Hepatic stellate cell (primary cell): Measurements from ENCODE around the gene NOC2L.

Experiments used
- DNase-seq: peaks from one replicate; pipeline ENCODE4 v3.0.0; 2011; ENCODE audit warnings: low spot score

Gene NOC2L

GRCh38 chr1:974687-975328 is 15.8 kb upstream of the NOC2L start:
- DNase-seq = no peak

- DNase-seq = no peak
These were observed 15.2 kb upstream of the NOC2L start for GRCh38 chr1:974293-974640.

- no peak for DNase-seq
These were observed 14.6 kb upstream of the NOC2L start for GRCh38 chr1:973459-974292.

GRCh38 chr1:972726-973458 is 13.8 kb upstream of the NOC2L start:
- DNase-seq = no peak

GRCh38 chr1:971751-972506 is 12.9 kb upstream of the NOC2L start:
- no peak for DNase-seq

- no peak for DNase-seq
These were observed 12.1 kb upstream of the NOC2L start for GRCh38 chr1:970973-971730.

GRCh38 chr1:970242-970972 is 11.4 kb upstream of the NOC2L start:
- no peak for DNase-seq

- no peak for DNase-seq
These were observed 10.3 kb upstream of the NOC2L start for GRCh38 chr1:969260-969855.

- no peak for DNase-seq
These were observed 8.6 kb upstream of the NOC2L start for GRCh38 chr1:967466-968343.

GRCh38 chr1:966704-967300 is 7.7 kb upstream of the NOC2L start:
- DNase-seq = peak; percentile 96

- DNase-seq = peak; percentile 84
These were observed 7.2 kb upstream of the NOC2L start, which contains the start of gene PLEKHN1 for GRCh38 chr1:966135-966703. Gene PLEKHN1 (plus strand): TSS chr1:966482. CDS start chr1:966532, 50 bp downstream.

- DNase-seq = no peak
These were observed 6.6 kb upstream of the NOC2L start for GRCh38 chr1:965526-966134.

GRCh38 chr1:964691-965525 is 5.9 kb upstream of the NOC2L start:
- no peak for DNase-seq

GRCh38 chr1:963746-964525 is 4.9 kb upstream of the NOC2L start:
- no peak for DNase-seq

GRCh38 chr1:963301-963651 is 4.2 kb upstream of the NOC2L start:
- DNase-seq = no peak
